Astrocyte of the spinal cord (primary cell): ENCODE results near the gene UTP4.

ENCODE experiments used
- DNase-seq: peaks from one replicate; pipeline ENCODE4 v3.0.0; 2011; ENCODE audit warnings: low read depth, low spot score
- H3K4me3 ChIP-seq: 2 replicates; pipeline ENCODE4 v1.5.1; 2011; ENCODE audit warnings: low read depth, mild to moderate bottlenecking, low read length, moderate library complexity
- in situ Hi-C: cut with HindIII; loops from 2 replicates; pipeline ENCODE4 v1.10.0; 2017; ENCODE audit warnings: low sequenced_read_pairs
- TF ChIP-seq, protein P1 (sequence below): IDR thresholded peaks from 2 replicates; pipeline ENCODE4 v1.5.1; 2012; ENCODE audit warnings: low read depth, mild to moderate bottlenecking, low read length, inconsistent platforms

The UTP4 gene

DNA sequence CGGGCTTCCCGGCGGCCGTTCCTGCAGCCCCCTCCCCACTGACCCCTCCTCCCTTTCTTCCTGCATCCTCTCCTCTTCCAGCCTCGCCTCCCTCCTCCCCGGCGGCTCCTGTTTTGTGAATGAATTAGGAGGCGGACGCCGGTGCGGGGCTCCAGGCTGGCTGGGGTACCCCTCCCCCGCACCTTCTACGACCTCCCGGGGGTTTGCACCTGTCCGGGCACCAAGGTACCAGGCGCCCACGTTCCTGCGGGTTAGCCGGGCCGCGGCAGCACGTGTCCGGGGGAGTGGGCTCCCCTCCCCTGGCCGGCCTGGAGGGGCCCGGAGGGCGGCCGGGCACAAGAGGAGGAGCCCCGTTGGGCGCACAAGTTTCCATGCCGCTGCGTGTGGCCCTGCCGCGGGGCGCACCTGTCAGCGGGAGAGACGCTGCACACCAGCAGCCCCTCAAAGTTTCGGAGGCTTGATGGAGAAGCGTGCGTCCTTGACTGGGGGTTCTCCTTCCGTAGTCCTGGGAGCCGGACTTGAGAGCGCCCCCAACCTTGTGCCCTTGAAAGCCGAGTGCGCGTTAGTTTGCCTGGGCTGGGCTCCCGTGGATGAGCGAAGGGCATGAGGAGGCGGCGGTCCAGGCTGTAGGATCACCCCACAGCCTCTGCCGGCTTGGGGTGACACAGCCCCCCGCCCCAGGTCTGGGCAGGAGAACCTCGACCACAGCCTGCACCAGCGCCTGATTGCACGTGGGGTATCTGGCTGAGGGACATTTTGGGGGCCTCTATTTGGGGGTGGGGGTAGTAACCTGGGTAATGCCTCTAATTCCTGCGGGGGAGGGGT lies 25.7 kb upstream of the UTP4 start:
- DNase-seq, result no peak
- in situ Hi-C loops, result no loop called here
- peak overlapping the region; percentile 46 for H3K4me3 ChIP-seq
- TF ChIP-seq, protein P1, sequence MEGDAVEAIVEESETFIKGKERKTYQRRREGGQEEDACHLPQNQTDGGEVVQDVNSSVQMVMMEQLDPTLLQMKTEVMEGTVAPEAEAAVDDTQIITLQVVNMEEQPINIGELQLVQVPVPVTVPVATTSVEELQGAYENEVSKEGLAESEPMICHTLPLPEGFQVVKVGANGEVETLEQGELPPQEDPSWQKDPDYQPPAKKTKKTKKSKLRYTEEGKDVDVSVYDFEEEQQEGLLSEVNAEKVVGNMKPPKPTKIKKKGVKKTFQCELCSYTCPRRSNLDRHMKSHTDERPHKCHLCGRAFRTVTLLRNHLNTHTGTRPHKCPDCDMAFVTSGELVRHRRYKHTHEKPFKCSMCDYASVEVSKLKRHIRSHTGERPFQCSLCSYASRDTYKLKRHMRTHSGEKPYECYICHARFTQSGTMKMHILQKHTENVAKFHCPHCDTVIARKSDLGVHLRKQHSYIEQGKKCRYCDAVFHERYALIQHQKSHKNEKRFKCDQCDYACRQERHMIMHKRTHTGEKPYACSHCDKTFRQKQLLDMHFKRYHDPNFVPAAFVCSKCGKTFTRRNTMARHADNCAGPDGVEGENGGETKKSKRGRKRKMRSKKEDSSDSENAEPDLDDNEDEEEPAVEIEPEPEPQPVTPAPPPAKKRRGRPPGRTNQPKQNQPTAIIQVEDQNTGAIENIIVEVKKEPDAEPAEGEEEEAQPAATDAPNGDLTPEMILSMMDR, result peak; percentile 6

DNA sequence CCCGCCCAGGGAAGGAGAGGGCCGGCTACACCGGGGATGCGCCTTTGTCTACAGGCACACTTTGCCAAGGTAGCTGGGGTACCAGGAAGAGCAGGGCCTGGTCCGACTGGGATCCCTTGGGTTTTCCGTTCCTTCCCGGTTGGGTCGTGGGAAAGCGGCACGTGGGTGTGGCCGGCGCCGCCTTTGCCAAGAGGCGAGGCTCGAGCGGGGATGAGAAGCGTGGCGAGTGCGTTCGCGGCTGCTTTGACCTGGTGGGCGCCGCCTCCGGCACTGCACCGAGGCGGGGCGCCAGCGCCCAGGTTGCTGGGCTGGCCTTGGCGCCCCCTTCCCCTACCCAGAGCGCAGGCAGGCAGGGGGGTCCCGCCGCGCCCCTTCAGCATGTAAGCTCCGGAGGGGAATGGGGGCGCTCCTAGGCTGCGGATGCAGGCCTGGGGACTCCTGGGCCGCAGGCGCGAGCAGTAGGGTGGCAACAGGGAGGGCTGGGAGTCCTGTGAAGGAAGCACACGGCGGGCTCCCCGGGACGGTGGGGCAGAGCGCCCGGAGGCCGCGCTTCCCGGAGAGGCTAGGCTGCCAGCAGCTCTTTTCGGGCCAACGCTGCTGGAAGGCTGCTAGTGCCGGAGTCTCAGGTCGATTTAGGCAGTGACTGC lies 25.0 kb upstream of the UTP4 start:
- in situ Hi-C loops, result no loop called here
- H3K4me3 ChIP-seq, result peak overlapping the region; percentile 46
- no peak for DNase-seq
- TF ChIP-seq, protein P1, result no peak

DNA sequence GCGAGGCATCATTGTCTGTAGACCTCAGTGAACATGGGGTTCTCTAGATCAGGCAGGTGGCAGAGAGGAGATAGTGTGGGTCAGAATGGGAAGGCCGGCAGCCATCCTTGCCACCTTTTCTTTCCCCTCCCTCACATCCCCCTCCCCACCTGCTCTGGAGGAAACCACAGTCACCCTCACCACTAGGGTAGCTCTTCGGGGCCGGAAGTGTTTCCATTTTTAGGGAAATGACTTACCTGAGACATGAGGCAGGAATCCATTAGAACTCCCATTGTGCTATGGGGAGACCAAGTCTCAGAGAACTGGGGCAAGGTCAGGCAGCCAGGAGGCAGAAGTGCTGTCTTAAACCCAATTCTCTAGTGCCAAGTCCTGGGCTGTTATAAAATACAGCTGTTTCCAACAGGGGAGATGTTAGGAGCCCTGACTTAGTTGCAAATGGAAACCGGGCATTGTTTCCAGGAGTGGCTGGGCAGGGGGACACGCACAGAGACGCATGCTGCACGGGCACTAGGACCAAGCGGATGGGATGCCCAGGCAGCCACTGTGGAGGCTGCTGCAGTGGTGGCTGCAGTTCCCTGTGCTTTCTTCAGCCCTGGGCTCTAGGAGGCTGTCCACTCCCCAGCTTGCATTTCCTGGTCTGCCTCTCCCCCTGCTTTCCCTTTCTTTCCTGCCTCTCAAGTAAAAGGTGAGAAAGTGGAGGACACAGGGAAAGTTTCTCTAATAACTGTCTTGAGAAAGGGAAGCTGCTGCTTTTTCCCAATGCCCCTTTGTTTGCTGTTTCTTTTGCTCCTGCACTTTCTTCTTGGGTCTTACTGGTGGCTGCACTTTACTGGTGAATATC lies 24.2 kb upstream of the UTP4 start:
- TF ChIP-seq, protein P1, result no peak
- no peak for DNase-seq
- H3K4me3 ChIP-seq, result no peak overlapping the region
- in situ Hi-C loops, result no loop called here

DNA sequence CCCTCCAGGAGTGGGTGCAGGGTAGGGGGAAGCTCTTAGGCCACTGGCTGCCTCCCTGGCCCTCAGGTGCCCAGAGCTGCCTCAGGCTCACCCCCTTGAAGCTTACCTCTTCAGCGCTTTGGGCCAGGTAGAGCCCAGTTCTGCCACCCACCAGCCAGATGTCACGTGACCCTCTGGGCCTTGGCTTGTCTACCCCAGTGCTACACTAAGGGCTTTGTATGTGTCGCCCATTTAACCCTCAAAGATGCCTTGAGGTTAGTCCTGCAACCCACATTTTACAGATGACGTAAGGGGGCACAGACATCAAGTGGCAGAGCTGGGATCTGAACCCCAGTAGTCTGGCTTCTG lies 23.6 kb upstream of the UTP4 start:
- no peak for DNase-seq
- in situ Hi-C loops, result no loop called here
- no peak overlapping the region for H3K4me3 ChIP-seq
- TF ChIP-seq, protein P1, result no peak

DNA sequence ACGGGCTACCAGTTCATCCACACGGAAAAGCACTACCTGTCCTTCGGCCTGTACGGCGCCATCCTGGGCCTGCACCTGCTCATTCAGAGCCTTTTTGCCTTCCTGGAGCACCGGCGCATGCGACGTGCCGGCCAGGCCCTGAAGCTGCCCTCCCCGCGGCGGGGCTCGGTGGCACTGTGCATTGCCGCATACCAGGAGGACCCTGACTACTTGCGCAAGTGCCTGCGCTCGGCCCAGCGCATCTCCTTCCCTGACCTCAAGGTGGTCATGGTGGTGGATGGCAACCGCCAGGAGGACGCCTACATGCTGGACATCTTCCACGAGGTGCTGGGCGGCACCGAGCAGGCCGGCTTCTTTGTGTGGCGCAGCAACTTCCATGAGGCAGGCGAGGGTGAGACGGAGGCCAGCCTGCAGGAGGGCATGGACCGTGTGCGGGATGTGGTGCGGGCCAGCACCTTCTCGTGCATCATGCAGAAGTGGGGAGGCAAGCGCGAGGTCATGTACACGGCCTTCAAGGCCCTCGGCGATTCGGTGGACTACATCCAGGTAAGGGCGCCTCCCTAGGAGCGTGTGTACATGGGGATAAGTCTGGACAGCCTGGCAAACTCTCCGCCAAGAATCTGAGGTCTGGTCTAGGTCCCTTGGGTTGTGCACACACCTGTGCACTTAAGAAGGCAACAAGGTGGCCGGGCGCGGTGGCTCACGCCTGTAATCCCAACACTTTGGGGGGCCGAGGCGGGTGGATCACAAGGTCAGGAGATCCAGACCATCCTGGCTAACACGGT lies 22.8 kb upstream of the UTP4 start:
- no peak overlapping the region for H3K4me3 ChIP-seq
- TF ChIP-seq, protein P1, result no peak
- no peak for DNase-seq
- in situ Hi-C loops, result no loop called here

DNA sequence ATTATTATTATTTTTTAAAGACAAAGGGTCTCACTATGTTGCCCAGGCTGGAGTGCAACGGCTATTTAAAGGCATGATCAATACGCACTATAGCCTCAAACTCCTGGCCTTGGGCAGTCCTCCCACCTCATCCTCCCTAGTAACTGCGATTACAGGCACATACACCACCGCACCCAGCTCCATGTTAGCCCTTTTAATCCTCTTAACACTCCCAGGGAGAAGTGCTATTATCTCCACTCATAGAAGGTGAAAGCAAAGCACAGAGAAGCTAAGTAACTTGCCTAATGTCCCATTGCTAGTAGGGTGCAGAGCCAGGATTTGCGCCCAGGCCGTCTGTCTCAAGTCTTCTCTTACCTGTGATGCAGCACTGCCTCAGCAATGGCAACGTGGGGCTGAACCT lies 22.0 kb upstream of the UTP4 start:
- DNase-seq, result no peak
- in situ Hi-C loops, result no loop called here
- TF ChIP-seq, protein P1, result no peak
- no peak overlapping the region for H3K4me3 ChIP-seq
